Fibroblast of mammary gland (primary cell): ENCODE results near the gene IGF1R.

Experiments
- DNase-seq: peaks from one replicate; pipeline ENCODE4 v3.0.0-alpha.2; 2010; ENCODE audit warnings: low read depth
- H3K4me3 ChIP-seq: 2 replicates; pipeline ENCODE4 v1.5.1; 2011; ENCODE audit warnings: low read depth, mild to moderate bottlenecking, low read length, moderate library complexity; ENCODE audit not compliant: control insufficient read depth
- CTCF ChIP-seq: conservative IDR thresholded peaks from 2 replicates; pipeline ENCODE4 v1.5.1; 2011; ENCODE audit warnings: low read depth, low read length, inconsistent platforms; ENCODE audit not compliant: control insufficient read depth, insufficient read depth

Gene IGF1R

DNA sequence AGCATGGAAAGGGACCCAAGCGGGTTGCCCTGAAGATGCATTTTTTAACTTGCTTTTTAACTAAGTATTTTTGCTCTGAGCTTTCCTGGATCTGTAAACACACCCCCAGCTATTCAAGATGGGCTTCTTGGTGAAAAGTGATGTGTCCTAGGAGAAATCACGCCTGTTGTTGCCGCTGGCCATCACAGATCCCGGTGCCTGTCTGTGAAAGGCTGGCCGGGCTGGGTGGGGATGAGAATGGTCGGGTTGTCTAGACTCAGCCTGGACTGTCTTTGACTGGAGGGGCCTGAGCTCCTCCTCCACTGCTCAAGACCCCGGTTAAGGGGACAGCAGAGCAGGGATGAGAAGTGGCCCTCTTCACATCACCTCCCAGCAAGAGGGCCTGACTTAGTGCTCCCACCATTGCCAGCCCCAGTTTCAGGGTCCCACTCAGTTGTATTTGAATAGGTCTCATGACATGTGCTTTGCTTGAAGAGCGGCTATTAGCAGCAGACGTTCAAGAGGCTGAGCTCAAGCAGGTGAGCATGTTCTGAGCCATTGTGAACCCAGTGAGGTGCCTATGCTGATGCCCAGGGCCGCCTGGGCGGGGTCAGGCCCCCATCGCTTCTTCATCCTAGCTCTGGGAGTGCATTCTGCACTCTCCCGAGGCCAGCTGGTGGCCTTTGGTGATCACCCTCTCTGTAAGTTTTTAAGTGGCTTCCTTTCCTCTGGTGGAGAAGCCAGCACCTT, 79.9 kb downstream of the IGF1R start:
- DNase-seq: no peak

DNA sequence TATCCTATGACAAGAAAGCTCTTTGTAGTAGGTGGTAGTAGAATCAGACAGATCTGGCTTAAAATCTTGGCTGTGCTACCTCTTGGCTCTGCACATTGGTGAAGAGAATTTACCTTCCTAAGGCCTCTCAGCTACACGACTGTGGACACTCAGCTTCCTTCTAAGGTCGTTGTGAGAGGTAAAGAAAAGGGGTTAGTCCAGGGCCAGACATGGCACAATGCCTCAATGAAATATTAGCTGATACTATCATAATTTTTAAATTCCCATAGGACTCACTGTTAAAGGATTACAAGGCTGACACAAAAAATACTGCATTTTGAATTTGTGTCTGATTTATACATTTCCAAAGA, 80.4 kb downstream of the IGF1R start:
- DNase-seq: peak; percentile 15
- TF ChIP-seq CTCF: no peak
- H3K4me3 ChIP-seq: no peak overlapping the region

More for the DNA sequence above, 79.9 kb downstream of the IGF1R start:
- TF ChIP-seq CTCF: no peak
- H3K4me3 ChIP-seq: no peak overlapping the region

- DNase-seq: no peak
- TF ChIP-seq CTCF: no peak
- no peak overlapping the region for H3K4me3 ChIP-seq
Measured at GRCh38 chr15:98729446-98730042, 81.2 kb downstream of the IGF1R start.

- no peak overlapping the region for H3K4me3 ChIP-seq
- no peak for TF ChIP-seq CTCF
- DNase-seq: no peak
Measured at GRCh38 chr15:98730860-98731711, 82.7 kb downstream of the IGF1R start.

DNA sequence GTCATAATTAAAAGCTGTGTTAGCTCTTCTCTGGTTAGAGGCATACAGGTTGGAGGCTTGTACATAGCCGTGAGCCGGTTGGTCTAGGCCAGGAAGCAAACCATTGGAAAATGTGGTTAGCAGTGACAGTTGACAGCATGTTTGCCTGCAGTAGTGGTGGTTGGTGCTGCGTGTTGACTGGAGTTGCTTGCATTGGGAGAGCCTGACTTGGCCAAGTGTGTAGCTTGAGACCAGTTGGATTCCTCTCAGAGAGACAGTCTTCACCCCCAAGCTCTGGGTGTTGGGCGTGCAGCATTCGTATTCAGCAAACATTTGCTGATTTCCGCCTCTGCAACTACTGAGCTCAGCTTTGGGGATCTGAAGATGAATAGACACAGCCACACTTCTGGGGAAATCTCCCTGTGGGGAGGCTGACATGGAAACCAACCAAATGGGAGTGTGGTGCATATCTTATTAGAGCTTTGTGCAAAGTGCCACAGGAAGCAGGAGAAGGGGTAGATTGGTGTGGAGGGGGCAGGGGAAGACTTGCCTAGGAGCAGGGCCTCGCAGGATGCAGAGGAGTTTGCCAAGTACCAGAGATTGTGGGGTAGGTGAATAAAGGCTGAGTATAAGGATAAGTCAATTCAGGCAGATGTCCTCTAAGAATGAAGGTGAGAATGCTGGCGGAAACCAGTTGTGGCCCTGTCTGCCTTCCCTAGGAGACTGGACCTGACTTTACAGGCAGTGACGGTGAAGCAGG, 83.5 kb downstream of the IGF1R start:
- H3K4me3 ChIP-seq: no peak overlapping the region
- TF ChIP-seq CTCF: no peak
- DNase-seq: no peak

DNA sequence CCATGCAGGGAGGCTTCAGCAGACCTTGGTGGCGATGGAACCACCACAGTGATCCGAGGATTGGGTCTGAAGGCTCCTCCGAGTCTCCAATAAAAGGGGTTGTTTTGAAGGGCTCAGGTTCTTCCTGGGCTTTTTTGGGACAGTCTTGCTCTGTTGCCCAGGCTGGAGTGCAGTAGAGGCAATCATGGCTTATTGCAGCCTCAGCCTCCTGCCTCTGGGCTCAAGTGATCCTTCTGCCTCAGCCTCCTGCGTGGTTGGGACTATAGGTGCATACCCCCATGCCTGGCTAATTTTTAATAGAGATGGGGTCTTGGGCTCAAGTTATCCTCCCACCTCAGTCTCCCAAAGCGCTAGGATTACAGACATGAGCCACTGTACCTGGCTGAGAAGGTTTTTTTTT, 84.8 kb downstream of the IGF1R start:
- no peak for DNase-seq
- no peak for TF ChIP-seq CTCF
- H3K4me3 ChIP-seq: no peak overlapping the region
